GM12878 (cell line): Measurements from ENCODE around the gene IL1RAPL1. TPM values are rescaled to one million over a fixed set of nuclear protein-coding genes. Genes with fewer than 3 reads are reported as not detected.

Source experiments
- ATAC-seq: fragments of 200-7000 bp; cut with Tn5 transposase; 3 replicates; pipeline ENCODE4 v1.9.1; 2020; ENCODE audit warnings: mild to moderate bottlenecking, moderate library complexity
- BruUV-seq: library from RNA; stranded (reverse); fragments of 400-500 nt; replicated peaks from 2 replicates; lab custom pipeline; 2021; lab: Mats Ljungman, UMichigan
- CTCF ChIA-PET: fragments of 300-600 bp; sonication (Branson Sonifier 250); formaldehyde crosslinking; extraction: SDS; loops from one replicate; lab custom pipeline; 2021; ENCODE audit warnings: inconsistent platforms; lab: Yijun Ruan, JAX
- POLR2A ChIA-PET: fragments of 350-600 bp; formaldehyde crosslinking; extraction: SDS; loops from one replicate; lab custom pipeline; 2021; ENCODE audit warnings: inconsistent platforms; lab: Charles Lee
- RAD21 ChIA-PET: fragments of 300-600 bp; sonication (Branson Sonifier 250); formaldehyde crosslinking; loops from one replicate; lab custom pipeline; 2023; ENCODE audit warnings: antibody characterized with exemption; ENCODE audit not compliant: unreplicated experiment; lab: Charles Lee
- SMC1A ChIA-PET: fragments of 300-600 bp; sonication (Branson Sonifier 250); formaldehyde crosslinking; loops from one replicate; lab custom pipeline; 2023; ENCODE audit not compliant: unreplicated experiment, uncharacterized antibody; lab: Charles Lee
- DNase-seq: peaks from one replicate; pipeline ENCODE4 v3.0.0-alpha.2; 2011; ENCODE audit warnings: low read depth, low spot score
- FAIRE-seq: peaks from 3 replicates; lab custom pipeline; 2011; peaks lifted over from hg19 to GRCh38; lab: Jason Lieb, UNC
- H2AFZ ChIP-seq: 2 replicates; pipeline ENCODE4 v1.6.0; 2011; ENCODE audit warnings: low read depth, low read length, control low read depth; ENCODE audit not compliant: control insufficient read depth
- H3K27ac ChIP-seq: 2 replicates; pipeline ENCODE4 v1.5.1; 2011; ENCODE audit warnings: control low read depth; ENCODE audit not compliant: control insufficient read depth, insufficient read depth
- H3K27me3 ChIP-seq, 2 experiments: replicated peaks in 1 of 2; 2 replicates each; pipeline versions ENCODE4 v1.6.0 to v1.6.1; 2011; ENCODE audit warnings: low read length in 1 of 2; ENCODE audit not compliant: control insufficient read depth in 2 of 2, insufficient read depth in 2 of 2
- H3K36me3 ChIP-seq, 2 experiments: 2 replicates each; pipeline ENCODE4 v1.5.1; 2011; ENCODE audit warnings: low read length in 1 of 2; ENCODE audit not compliant: control insufficient read depth in 2 of 2, insufficient read depth in 2 of 2
- H3K4me1 ChIP-seq: 2 replicates; pipeline ENCODE4 v1.6.1; 2011; ENCODE audit warnings: mild to moderate bottlenecking, low read length, moderate library complexity, mixed read lengths; ENCODE audit not compliant: control insufficient read depth, insufficient read depth
- H3K4me2 ChIP-seq: 2 replicates; pipeline ENCODE4 v1.6.0; 2011; ENCODE audit warnings: control low read depth; ENCODE audit not compliant: control insufficient read depth, insufficient read depth
- H3K4me3 ChIP-seq: fragments of 200-600 bp; sonication (generic); 2 replicates; pipeline ENCODE4 v1.5.1; 2016
- H3K79me2 ChIP-seq: 2 replicates; pipeline ENCODE4 v1.6.0; 2011; ENCODE audit warnings: low read length; ENCODE audit not compliant: control insufficient read depth, insufficient read depth
- H3K9ac ChIP-seq: 2 replicates; pipeline ENCODE4 v1.8.0; 2011; ENCODE audit warnings: low read length, control low read depth, mixed read lengths; ENCODE audit not compliant: control insufficient read depth, insufficient read depth
- H3K9me3 ChIP-seq: replicated peaks from 3 replicates; pipeline ENCODE4 v1.5.1; 2011; ENCODE audit warnings: mild to moderate bottlenecking, low read length; ENCODE audit not compliant: control insufficient read depth, insufficient read depth
- H4K20me1 ChIP-seq: 2 replicates; pipeline ENCODE4 v1.6.0; 2011; ENCODE audit not compliant: control insufficient read depth, insufficient read depth
- CREM ChIP-seq: IDR thresholded peaks from 2 replicates; pipeline ENCODE4 v1.6.1; 2014; ENCODE audit warnings: antibody characterized with exemption, low read depth
- DPF2 ChIP-seq: fragments of 450-650 bp; IDR thresholded peaks from 2 replicates; pipeline ENCODE4 v1.6.1; 2017; ENCODE audit warnings: mild to moderate bottlenecking
- ESRRA ChIP-seq: IDR thresholded peaks from 2 replicates; pipeline ENCODE4 v1.6.1; 2012; ENCODE audit warnings: mild to moderate bottlenecking, low read length, improper control_type of control experiment
- HDAC2 ChIP-seq: fragments of 200-600 bp; sonication (generic); IDR thresholded peaks from 2 replicates; pipeline ENCODE4 v1.6.1; 2017
- JUNB ChIP-seq: IDR thresholded peaks from 2 replicates; pipeline ENCODE4 v1.6.1; 2016; ENCODE audit warnings: antibody characterized with exemption, mild to moderate bottlenecking
- KLF5 ChIP-seq: fragments of 450-650 bp; IDR thresholded peaks from 2 replicates; pipeline ENCODE4 v1.6.1; 2014; ENCODE audit warnings: mild to moderate bottlenecking; ENCODE audit not compliant: partially characterized antibody
- MTA2 ChIP-seq: fragments of 450-650 bp; IDR thresholded peaks from 2 replicates; pipeline ENCODE4 v1.6.1; 2016; ENCODE audit warnings: low read depth, mild to moderate bottlenecking, moderate library complexity
- NBN ChIP-seq: fragments of 450-650 bp; IDR thresholded peaks from 2 replicates; pipeline ENCODE4 v1.6.1; 2016
- NFIC ChIP-seq: IDR thresholded peaks from 2 replicates; pipeline ENCODE4 v1.6.1; 2012; ENCODE audit warnings: low read depth, mild to moderate bottlenecking, inconsistent platforms, low read length, moderate library complexity
- NFYA ChIP-seq: IDR thresholded peaks from 2 replicates; pipeline ENCODE4 v1.6.1; 2011; ENCODE audit warnings: low read depth, mild to moderate bottlenecking, low read length, improper control_type of control experiment, borderline replicate concordance
- NR2C1 ChIP-seq: fragments of 450-650 bp; IDR thresholded peaks from 2 replicates; pipeline ENCODE4 v1.6.1; 2017; ENCODE audit warnings: antibody characterized with exemption, mild to moderate bottlenecking, moderate library complexity
- PAX8 ChIP-seq: fragments of 450-650 bp; IDR thresholded peaks from 2 replicates; pipeline ENCODE4 v1.6.1; 2017; ENCODE audit warnings: mild to moderate bottlenecking, moderate library complexity
- POLR2AphosphoS2 ChIP-seq: IDR thresholded peaks from 2 replicates; pipeline ENCODE4 v1.6.1; 2011; ENCODE audit warnings: low read depth, mild to moderate bottlenecking, low read length, improper control_type of control experiment, moderate library complexity
- RBBP5 ChIP-seq: fragments of 200-600 bp; sonication (generic); conservative IDR thresholded peaks from 2 replicates; pipeline ENCODE4 v1.6.1; 2016
- SPI1 ChIP-seq: IDR thresholded peaks from 2 replicates; pipeline ENCODE4 v1.6.1; 2011; ENCODE audit warnings: low read depth, mild to moderate bottlenecking, low read length, moderate library complexity, borderline replicate concordance; ENCODE audit not compliant: insufficient read depth
- SUPT20H ChIP-seq: IDR thresholded peaks from 2 replicates; pipeline ENCODE4 v1.6.1; 2011; ENCODE audit warnings: low read depth, mild to moderate bottlenecking, low read length, moderate library complexity, borderline replicate concordance; ENCODE audit not compliant: control insufficient read depth
- TCF3 ChIP-seq: IDR thresholded peaks from 2 replicates; pipeline ENCODE4 v1.6.1; 2012; ENCODE audit warnings: low read depth, mild to moderate bottlenecking, low read length, borderline replicate concordance; ENCODE audit not compliant: insufficient read depth
- YBX1 ChIP-seq: fragments of 450-650 bp; IDR thresholded peaks from 2 replicates; pipeline ENCODE4 v1.6.1; 2016; ENCODE audit warnings: antibody characterized with exemption
- YY1 ChIP-seq: IDR thresholded peaks from 2 replicates; pipeline ENCODE4 v1.6.1; 2011; ENCODE audit warnings: low read depth, mild to moderate bottlenecking, low read length
- ZBED1 ChIP-seq: IDR thresholded peaks from 2 replicates; pipeline ENCODE4 v1.6.1; 2016; ENCODE audit warnings: borderline replicate concordance
- WGBS: methylation state at CpG from one replicate; pipeline ENCODE4 v1.1.6; 2016; ENCODE audit warnings: low lambda C conversion rate; ENCODE audit not compliant: insufficient replicate concordance, insufficient coverage; ENCODE audit errors: missing lambda C conversion rate; 5-methylcytosine and 5-hydroxymethylcytosine counted together
- in situ Hi-C: fragments of 300-500 bp; cut with MboI; formaldehyde crosslinking; loops from 9 replicates; pipeline ENCODE4 v1.14.3; 2018; ENCODE audit warnings: mixed read lengths
- intact Hi-C: fragments of 100-400 bp; cut with micrococcal nuclease; formaldehyde crosslinking; loops from one replicate; pipeline ENCODE4 v1.14.2; 2022; ENCODE audit not compliant: unreplicated experiment
- polyA plus RNA-seq, 11 experiments: library from polyadenylated mRNA; depleted of rRNA in 4 of 11; unstranded in 6 of 11; stranded (reverse) in 5 of 11; fragments of >200 nt; fragmentation: Nextera tagmentation in 4 of 11; fragmentation: Illumina TruSeq in 1 of 11; extraction: Ambion mirVana in 4 of 11; extraction: Trizol in 1 of 11; gene quantifications; 1 replicate in 1 of 11; 2 replicates in 10 of 11; pipeline versions ENCODE4 v1.2.1 to v1.2.3, GENCODE V29; 2011 to 2016; ENCODE audit warnings: inconsistent platforms in 2 of 11, missing spikeins in 2 of 11, low read depth in 1 of 11
- total RNA-seq, 4 experiments: library from RNA; depleted of rRNA in 3 of 4; stranded (reverse); fragments of >200 nt in 3 of 4; fragmentation: Illumina TruSeq in 1 of 4; extraction: Trizol in 1 of 4; gene quantifications; 2 replicates each; pipeline versions ENCODE4 v1.2.1 to v1.2.3, GENCODE V29; 2013 to 2021

IL1RAPL1 gene
- total and polyA plus RNA-seq, 10 of the 15 experiments (the other 5 are each of a cell fraction or from before 2014, with no cell fraction given): not detected

DNA sequence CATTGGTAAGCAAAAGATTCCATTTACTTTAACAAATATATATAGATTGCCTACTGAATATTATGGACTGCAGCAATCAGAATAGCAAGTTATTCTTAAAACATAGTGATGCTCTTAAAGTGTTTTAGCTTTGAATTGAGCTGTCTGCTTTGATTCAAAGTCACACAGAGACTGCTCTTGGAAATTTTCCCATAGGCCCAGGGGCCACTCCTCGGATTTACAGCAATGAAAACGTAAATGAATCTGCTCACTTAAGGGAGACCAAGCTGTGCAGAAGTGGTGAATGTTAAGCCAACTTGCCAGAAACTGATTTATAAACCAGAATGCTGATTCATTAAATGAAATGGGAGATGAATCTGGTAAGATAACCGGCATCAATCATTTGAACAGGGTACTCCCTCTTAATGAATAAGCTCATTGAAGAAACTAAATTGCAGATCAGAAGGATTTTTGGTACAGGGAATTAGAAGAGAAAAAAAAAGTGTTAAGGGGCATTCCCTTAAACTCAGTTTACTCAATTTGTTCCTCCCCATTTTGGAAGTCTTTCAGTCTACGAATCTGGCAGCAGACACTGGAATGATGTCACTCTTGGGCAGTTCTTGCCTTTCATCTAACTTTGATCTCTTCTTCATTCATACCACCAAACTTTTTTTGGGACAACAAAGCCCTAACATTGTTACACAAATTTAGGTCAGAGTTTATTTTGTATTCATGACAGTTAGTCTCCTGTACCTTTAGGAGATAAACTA, 1264.8 kb downstream of the IL1RAPL1 start:
- Histone ChIP-seq H3K4me1 (no peaks in the 10 kb centered on the region), H3K9ac (no peak overlapping the region), H3K9me3 (no peaks in the 10 kb centered on the region), H4K20me1 (no peaks in the 10 kb centered on the region), H3K27ac (no peak overlapping the region), H2AFZ (no peak overlapping the region), H3K79me2 (no peaks in the 10 kb centered on the region), H3K36me3 (no peaks in the 10 kb centered on the region), H3K4me2 (no peak overlapping the region), H3K4me3 (no peak overlapping the region), H3K27me3 (no peaks in the 10 kb centered on the region; a peak in 1 of 4 replicates)
- DNase-seq (no peak), FAIRE-seq (no peak), ATAC-seq (no peak)
- SMC1A ChIA-PET: interaction anchor here (1.4 kb wide), 1 partner anchor 9 kb away, joined by 4 read pairs; no protein-coding TSS in a partner anchor
- in situ Hi-C loops (no loop called here), intact Hi-C loops (no loop called here)
- TF ChIP-seq SPI1 (no peak), HDAC2 (no peak), ESRRA (no peak), SUPT20H (no peak), NBN (no peak), NR2C1 (no peak), POLR2AphosphoS2 (no peak), NFYA (no peak), DPF2 (no peak), MTA2 (no peak), KLF5 (no peak), YBX1 (no peak), YY1 (no peak), CREM (no peak), NFIC (no peak), JUNB (no peak), TCF3 (no peak), RBBP5 (no peak), ZBED1 (no peak), PAX8 (no peak)
- 13% methylated on average over 4 of the region's 4 CpGs for WGBS
- BruUV-seq: no TSS peak
- POLR2A ChIA-PET: no interaction called here
- CTCF ChIA-PET: no interaction called here
- RAD21 ChIA-PET: no interaction called here
